ENCODE data around the gene TICAM1.

- TF ChIP-seq MAFF (IDR thresholded peaks at IDR 0.05; ENCODE audit: low read depth, low read length) (no peak), ZFP1 (CRISPR knock-in tag; IDR thresholded peaks at IDR 0.05) (no peak), MXD1 (CRISPR knock-in tag; IDR thresholded peaks at IDR 0.05) (no peak)
These were observed 49.7 kb downstream of the TICAM1 start for GRCh38 chr19:4781801-4782200.

All from HepG2 (cell line).